Measurements from ENCODE around the gene PRR22. TPM values are rescaled to one million over a fixed set of nuclear protein-coding genes. Genes with fewer than 3 reads are reported as not detected.
A peak's percentile ranks its signal among the peaks of the same experiment; 100 is the strongest.

Gene PRR22
- 0.41 TPM for total RNA-seq

DNA sequence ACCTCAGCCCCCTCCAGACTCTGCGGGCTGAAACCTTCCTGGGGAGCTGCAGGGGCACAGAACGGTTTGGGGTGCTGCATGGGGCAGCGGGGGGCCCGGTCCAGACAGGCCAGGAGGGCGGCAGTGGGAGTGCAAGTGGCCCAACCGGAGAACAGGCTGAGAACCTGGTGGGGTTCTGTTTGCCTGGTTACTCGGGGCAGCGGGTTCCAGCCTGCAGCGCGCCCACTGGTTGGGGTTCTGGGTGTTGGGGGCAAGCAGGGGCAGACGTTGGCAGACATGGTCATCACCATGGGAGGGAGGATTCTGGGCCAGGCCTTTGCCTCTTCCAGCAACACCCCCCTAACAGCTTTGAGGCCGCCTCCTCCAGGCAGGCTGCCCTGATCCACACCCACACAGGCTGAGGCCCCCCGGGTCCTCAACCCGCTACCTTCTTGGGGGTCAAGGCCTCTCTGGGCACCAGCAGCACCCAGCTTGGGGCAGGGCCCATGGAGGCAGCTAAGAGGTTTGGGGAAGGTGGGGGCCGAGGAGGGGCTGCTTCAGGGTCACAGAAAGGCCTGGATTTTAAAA lies at the start of gene PRR22:
Gene PRR22 (minus strand): TSS at position 166 of the 567 bp plus-strand sequence. CDS start 86 bp downstream, at position 80.
- no peak for FAIRE-seq
- no peak for DNase-seq (ENCODE audit: low spot score in 2 of 2)

- DNase-seq (ENCODE audit: low spot score in 2 of 2) (no peak), FAIRE-seq (no peak)
Measured at GRCh38 chr19:5832527-5833216, 48.1 kb upstream of the PRR22 start.

DNA sequence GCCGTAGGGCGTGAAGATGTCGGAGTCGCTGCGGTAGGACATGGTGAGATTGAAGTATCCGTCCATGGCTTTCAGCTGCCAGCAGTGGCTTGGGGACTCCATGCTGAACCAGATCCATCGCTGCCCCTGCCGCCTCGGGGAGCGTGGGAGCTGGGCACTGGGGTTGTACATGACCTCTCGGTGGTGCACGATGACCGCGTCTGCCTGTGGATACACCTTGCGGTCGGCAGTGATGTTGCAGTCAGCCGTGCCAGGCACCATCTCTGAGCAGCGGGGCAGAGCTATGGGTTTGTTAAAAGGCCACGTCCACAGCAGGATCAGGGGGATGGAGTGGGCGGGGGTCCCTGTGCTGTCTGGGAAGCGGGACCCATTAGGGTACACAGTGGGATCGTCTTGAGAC lies 47.5 kb upstream of the PRR22 start:
- FAIRE-seq: no peak
- no peak for DNase-seq (ENCODE audit: low spot score in 2 of 2)

- DNase-seq (ENCODE audit: low spot score in 2 of 2): no peak
- FAIRE-seq: no peak
Measured at GRCh38 chr19:5831159-5831558, 46.6 kb upstream of the PRR22 start.

- DNase-seq (ENCODE audit: low spot score in 2 of 2): no peak
- FAIRE-seq: no peak
Measured at GRCh38 chr19:5829567-5830310, 45.2 kb upstream of the PRR22 start.

DNA sequence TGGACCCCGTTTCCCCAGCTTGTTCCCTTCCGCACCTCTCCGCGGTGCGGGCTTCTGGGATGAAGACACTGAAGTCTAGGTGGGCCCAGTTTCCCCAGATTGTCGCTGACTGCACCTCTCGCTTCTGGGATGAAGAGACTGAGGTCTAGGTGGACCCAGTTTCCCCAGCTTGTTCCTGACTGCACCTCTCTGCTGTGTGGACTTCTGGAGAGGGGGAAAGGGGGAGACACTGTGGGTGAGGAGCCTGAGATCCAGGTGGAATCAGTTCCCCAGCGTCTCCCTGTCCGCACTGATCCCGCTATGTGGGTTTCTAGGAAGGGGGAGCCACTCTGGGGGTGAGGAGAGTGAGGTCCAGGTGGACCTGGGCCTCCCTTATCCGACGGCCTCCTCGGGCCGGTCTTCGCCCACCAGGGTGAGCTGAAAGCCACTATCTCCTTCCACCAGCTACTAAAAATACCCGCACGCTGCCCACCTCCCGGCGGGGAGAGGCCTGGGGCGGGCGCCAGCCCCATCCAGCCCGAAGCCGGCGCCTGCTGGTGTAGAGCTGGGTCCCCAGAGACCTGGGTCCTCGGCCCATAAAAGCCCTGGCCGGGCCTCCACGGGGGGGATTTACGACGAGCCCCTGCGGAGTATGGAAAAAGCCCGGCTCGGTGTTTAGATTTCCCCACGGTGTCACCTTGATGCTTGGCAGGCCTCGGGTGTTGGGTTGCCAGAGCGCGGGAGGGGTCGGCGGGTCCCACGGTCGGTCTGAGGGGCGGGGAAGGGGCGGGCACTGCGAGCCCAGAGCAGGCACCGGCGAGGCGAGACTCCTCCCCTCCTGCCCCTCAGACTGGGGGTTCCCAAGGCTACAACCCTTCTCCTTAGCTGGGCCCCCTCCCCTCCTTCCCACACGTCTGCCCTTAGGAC lies 44.4 kb upstream of the PRR22 start:
- DNase-seq (ENCODE audit: low spot score in 2 of 2) (peak in 1 of 2 donors; percentile 40), FAIRE-seq (no peak)

- no peak for FAIRE-seq
Measured at GRCh38 chr19:5827891-5828660, 43.5 kb upstream of the PRR22 start.

DNA sequence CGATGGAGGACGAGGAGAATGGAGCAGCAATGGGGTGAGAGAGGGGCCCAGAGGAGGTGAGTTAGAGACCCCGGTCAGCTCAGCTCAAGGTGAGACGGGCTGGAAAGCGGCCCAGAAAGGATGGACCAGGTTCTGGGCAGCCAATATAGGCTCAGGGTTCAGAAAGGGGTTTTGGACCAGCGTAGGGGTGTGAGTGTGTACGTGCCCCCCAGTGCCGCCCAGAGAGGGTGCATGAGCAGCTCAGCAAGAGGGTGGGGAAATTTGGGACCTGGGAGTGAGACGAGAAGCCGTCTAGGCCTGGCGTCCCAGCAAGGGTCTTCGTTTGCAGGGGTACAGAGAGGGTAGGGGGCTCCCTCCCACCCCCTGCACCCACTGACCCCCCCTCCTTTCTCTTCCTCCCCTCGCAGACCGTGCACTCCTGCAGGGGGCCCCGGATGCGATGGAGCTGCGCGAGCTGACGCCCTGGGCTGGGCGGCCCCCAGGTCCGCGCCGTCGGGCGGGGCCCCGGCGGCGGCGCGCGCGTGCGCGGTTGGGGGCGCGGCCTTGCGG lies 42.9 kb upstream of the PRR22 start:
- no peak for FAIRE-seq
- no peak for DNase-seq (ENCODE audit: low spot score in 2 of 2)

More at GRCh38 chr19:5827891-5828660, 43.5 kb upstream of the PRR22 start:
- peak; percentile 91 to 94 for DNase-seq (ENCODE audit: low spot score in 2 of 2)

GRCh38 chr19:5826531-5827341 lies 42.2 kb upstream of the PRR22 start:
- no peak for FAIRE-seq

GRCh38 chr19:5825178-5825577 lies 40.6 kb upstream of the PRR22 start:
- FAIRE-seq (no peak), DNase-seq (ENCODE audit: low spot score in 2 of 2) (no peak)

More at GRCh38 chr19:5826531-5827341, 42.2 kb upstream of the PRR22 start:
- no peak for DNase-seq (ENCODE audit: low spot score in 2 of 2)

GRCh38 chr19:5824751-5825150 lies 40.2 kb upstream of the PRR22 start:
- DNase-seq (ENCODE audit: low spot score in 2 of 2) (no peak), FAIRE-seq (no peak)

- DNase-seq (ENCODE audit: low spot score in 2 of 2): no peak
Measured at GRCh38 chr19:5823579-5824281, 39.2 kb upstream of the PRR22 start.

GRCh38 chr19:5822181-5822844 lies 37.8 kb upstream of the PRR22 start:
- FAIRE-seq (no peak), DNase-seq (ENCODE audit: low spot score in 2 of 2) (no peak)

More at GRCh38 chr19:5823579-5824281, 39.2 kb upstream of the PRR22 start:
- FAIRE-seq: no peak

GRCh38 chr19:5821521-5822180 lies 37.1 kb upstream of the PRR22 start:
- FAIRE-seq: no peak
- DNase-seq (ENCODE audit: low spot score in 2 of 2): no peak

GRCh38 chr19:5820785-5821184 lies 36.2 kb upstream of the PRR22 start:
- FAIRE-seq (no peak), DNase-seq (ENCODE audit: low spot score in 2 of 2) (no peak)

- no peak for FAIRE-seq
- DNase-seq (ENCODE audit: low spot score in 2 of 2): no peak
Measured at GRCh38 chr19:5818594-5818993, 34.0 kb upstream of the PRR22 start.

GRCh38 chr19:5817218-5817617 lies 32.7 kb upstream of the PRR22 start:
- DNase-seq (ENCODE audit: low spot score in 2 of 2) (no peak), FAIRE-seq (no peak)

Measured in frontal cortex (tissue), 4 donors.